HG02571 (cell line): ENCODE data around the gene ASCC3.
"Not testable (repeated sequence)": the region's sequence is repeated elsewhere in the genome, so short reads cannot be mapped to it uniquely, and the experiment has no call there.

Experiments
- ATAC-seq: cut with Tn5 transposase; IDR thresholded peaks from one replicate; pipeline ENCODE4 v1.9.1; 2021; ENCODE audit warnings: mild to moderate bottlenecking, moderate library complexity; ENCODE audit not compliant: unreplicated experiment

ASCC3 gene

GRCh38 chr6:100809346-100809745 is 71.8 kb downstream of the ASCC3 start:
- ATAC-seq = no peak

- ATAC-seq = no peak
These were observed 72.4 kb downstream of the ASCC3 start for GRCh38 chr6:100808638-100809275.

- ATAC-seq = no peak
These were observed 74.8 kb downstream of the ASCC3 start for GRCh38 chr6:100806296-100806695.

DNA sequence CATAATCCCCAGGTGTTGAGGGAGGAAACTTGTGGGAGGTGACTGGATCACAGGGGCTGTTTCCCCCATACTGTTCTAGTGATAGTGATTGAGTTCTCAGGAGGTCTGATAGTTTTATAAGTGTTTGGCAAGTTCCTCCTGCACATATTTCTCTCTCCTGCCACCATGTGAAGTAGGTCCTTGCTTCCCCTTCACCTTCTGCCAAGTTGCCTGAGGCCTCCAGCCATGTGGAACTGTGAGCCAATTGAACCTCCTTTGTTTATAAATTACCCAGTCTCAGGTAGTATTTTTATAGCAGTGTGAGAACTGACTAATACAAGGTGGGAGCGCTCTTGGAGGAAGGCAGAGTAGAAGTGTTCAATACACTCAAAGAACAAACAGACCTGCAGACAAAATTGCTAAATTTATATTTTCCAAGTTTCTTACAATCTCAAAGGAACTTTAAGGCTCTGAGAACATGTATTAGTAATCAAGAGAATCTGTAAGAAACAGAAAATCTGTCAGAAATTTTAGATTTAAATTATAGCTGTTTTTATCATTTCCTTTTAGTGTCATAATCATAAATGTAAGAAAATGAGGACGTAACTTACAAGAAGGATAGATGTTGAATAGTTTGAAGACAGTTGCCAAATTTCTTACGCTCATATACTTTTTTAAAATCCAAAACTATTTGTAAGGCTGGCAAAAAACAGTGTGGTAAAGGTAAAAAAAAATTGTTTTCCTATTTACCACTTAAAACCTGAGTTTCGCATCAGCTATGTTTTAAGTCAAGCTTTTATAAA is 77.7 kb downstream of the ASCC3 start:
- no peak for ATAC-seq

DNA sequence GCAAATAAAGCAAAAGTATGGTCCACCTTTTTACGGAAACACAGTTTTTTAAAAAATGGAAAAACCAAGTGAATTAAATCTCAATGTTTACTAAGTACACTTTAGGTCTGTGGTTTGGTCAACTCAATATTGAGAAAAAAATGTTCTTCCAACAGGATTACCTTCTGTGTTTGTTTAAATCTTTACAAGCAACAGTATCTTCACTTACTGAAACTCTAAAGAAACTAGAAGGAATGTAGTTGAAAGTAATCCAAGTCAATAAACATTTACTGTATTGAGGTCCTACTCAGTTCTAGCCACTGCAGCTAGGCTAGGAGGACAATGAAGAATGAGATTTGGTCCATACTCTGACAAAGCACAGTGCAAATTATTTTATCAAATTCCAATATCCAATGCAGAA is 80.1 kb downstream of the ASCC3 start:
- ATAC-seq = no peak

DNA sequence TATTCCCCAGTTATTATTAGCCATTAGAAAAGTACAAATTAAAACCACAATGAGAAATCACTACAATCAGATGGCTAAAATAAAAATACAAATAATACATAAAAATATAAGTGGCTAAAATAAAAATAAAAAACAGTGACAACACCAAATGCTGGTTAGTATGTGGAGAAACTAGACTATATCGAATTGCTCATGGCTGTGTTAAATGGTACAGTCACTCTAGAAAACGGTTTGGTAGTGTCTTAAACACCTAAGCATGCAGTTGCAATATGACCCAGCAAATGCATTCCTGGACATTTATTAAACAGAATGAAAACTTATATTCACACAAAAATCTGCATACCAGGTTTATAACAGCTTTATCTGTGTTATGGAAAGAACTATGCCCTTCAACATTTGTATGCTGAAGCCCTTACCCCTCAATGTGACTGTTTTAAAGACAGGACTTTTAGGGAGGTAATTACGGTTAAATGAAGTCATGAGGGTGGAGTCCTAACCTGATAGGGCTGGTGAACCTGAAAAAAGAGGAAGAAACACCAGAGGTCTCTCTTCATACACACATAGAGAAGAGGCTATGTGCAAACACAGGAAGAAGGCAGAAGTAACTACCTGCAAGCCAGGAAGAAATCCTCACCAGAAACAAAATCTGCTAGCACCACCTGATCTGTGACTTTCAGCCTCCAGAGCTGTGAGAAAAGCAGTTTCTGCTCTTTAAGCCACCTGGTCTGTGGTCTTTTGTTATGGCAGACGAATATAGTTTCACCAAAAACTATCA is 84.9 kb downstream of the ASCC3 start:
- peak; percentile 67 for ATAC-seq

DNA sequence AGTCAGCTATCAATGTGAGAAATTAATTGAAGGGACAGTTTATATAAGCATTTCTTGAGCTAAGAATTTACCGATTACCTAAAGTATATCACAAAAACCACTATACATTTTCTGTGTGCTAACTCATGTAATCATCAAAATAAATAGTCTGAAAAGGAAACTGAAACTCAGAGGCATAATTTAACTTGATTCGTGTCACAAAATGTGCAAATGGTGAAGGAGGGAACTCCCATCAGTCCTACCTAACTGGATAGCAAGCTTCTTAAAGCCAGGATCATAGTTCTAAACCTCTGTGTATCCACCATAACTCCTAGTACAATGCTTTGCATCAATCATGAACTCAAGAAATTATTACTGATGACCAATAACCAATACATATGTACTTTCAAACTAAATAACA is 91.0 kb downstream of the ASCC3 start:
- no peak for ATAC-seq

DNA sequence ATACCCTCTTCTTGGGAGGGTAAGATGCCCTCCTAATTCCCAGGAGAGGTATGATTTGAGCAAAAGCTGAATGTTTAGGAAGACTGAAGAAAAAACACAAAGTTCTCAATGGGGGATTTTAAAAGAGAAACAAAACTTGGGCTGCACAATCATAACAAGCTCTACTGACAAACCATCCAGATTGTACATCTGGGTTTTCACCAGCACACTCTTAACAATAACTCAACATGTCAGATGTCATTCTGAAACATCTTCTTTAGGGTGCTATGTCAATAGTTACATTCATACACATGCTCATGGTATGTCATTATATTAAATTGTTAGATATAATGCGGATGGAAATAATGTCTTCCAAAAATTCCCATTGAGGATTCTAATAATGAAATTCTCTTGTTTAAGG is 95.1 kb downstream of the ASCC3 start:
- no peak for ATAC-seq

GRCh38 chr6:100780648-100781047 is 100.5 kb downstream of the ASCC3 start:
- ATAC-seq = no peak

DNA sequence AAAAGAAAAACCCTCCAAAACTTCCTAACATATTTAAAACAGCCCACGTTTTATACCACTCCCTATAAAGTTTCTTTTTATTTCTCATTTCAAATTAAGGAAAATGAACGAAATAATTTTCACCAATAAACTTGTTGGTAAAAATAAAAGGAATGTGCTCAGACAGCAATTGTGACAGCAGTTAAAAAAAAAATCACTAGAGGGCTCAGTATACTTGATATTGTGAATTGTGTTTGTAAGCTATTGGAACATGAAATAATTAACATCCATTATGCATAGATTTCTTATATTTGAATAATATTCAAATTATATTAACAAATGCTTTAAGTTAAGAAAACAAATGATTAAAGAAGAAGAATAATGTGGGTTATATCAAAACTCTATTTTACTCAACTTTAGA is 105.5 kb downstream of the ASCC3 start:
- ATAC-seq = no peak

DNA sequence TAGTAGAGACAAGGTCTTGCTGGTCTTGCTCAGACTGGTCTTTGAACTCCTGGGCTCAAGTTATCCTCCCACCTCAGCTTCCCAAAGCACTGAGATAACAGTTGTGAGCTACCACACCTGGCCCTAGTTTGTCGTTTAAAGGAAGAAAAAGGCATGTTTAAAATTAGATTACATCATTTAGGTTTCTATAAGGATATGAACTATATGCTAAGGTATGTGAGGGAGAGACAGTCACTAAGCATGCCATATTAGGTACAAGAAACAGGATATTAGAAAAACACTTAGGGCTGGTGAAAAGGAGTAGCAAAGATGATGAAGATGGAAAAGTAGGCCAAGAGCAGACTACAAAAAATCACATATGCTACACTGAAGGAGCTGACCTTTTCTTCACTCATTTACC is 106.4 kb downstream of the ASCC3 start:
- ATAC-seq = no peak

DNA sequence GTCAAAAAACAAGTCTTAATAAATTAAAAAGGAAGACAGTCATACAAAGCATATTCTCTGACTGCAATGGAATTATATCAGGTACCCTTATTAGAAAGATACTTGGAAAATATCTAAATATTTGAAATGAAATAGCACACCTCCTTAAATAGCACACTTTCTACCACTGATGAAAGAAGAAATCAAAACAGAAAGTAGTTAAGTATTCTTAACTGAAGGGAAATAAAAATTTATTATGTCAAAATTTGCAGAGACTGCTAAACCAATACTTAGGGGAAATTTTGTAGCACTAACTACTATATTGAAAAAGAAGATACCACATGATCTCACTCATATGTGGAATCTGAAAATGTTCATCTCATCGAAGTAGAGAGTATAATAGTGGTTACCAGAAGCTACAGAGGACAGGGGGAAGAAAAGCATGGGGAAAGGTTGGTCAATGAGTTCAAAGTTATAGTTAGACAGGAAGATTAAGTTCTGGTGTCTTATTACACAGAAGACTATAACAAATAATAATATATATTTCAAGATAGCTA is 112.2 kb downstream of the ASCC3 start:
- ATAC-seq = no peak

DNA sequence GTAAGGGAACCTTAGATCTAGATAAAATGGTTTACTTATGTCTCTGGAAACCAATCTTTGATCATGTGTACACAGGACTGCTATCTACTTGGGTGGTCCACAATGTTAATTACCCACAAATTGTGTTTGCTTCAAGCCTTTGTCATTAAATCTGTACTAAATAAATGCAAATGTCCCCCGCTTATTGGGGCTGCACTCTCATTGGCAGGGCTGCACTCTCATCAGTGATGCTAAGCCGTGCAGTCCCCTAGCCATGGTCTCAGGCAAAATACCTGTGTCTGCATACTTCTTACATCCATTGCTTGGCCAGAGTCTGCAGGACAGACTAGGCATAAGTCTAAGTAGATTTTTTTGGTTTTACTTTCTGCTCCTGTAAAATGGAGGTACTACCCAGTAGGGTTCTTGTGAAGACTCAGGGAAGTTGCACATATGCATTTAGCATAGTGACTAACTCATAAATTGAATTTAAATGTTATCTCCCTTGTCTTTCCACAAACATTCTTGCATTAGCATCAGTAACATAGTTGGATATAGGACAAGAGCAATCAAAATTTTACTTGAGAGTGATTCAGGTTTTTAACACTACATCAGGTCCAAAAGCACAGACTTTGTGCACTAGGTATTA is 117.4 kb downstream of the ASCC3 start:
- no peak for ATAC-seq

- ATAC-seq = no peak
These were observed 119.3 kb downstream of the ASCC3 start for GRCh38 chr6:100761841-100762240.

DNA sequence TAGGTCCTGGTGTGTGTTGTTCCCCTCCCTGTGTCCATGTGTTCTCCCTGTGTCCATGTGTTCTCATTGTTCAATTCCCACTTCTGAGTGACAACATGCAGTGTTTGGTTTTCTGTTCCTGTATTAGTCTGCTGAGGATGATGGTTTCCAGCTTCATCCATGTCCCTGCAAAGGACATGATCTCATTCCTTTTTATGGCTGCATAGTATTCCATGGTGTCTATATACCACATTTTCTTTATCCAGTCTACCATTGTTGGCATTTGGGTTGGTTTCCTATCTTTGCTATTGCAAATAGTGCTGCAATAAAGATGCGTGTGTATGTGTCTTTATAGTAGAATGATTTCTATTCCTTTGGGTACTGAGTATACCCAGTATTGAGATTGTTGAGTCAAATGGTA is 122.7 kb downstream of the ASCC3 start:
- not testable (repeated sequence) for ATAC-seq

DNA sequence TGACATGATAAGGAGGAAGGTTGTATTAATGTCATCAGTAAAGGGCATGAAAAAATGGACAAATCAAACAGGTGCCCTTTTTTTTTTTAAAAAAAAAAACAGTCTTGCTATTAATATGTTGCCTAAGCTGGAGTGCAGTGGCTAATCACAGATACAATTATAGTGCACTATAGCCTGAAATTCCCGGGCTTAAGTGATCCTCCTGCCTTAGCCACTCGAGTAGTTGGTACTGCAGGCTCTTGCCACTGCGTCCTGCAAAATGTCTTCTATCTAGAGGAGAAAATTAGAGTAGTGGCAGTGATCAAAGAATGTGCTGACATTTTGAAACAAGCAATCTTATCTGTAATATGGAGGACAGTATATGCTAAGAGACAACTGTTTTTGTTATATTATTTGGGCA is 127.7 kb downstream of the ASCC3 start:
- ATAC-seq = no peak

GRCh38 chr6:100751590-100751989 is 129.5 kb downstream of the ASCC3 start:
- ATAC-seq = no peak

DNA sequence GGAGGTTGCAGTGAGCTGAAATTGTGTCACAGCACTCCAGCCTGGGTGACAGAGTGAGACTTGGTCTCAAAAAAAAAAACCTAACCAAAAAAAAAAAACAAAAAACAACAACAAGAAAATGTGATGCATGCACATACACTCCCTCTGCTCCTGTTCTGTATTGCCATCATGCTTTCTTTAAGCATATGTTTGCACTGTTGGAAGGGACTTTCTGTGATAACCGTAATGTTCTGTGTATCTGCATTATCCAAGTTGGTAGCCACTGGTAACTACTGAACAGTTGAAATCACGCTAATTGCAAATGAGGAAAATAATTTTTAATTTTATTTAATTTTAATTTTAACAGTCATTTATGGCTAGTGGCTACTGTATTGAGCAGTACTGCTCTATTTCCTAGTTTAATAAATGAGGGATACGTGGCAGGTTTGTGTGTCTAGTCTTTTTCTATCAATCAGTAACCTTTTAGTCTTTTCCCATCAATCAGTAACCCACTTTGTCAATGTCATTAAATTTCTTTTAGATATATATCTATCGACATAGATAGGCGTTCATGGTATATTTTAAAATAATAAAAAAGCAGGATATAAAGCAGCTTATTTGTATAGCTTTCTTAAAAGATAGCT is 135.6 kb downstream of the ASCC3 start:
- no peak for ATAC-seq

GRCh38 chr6:100740439-100740838 is 140.7 kb downstream of the ASCC3 start:
- ATAC-seq = no peak

DNA sequence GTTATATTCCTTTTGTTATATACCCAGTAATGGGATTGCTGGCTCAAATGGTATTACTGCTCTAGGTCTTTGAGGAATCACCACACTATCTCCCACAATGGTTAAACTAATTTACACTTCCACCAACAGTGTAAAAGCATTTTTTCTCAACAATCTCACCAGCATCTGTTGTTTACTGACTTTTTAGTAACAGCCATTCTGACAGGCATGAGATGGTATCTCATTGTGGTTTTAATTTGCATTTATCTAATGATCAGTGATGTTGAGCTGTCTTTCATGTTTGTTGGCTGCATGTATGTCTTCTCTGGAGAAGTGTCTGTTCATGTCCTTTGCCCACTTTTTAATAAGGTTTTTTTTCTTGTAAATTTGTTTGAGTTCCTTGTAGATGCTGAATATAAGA is 143.4 kb downstream of the ASCC3 start:
- ATAC-seq = not testable (repeated sequence)

GRCh38 chr6:100731411-100731810 is 149.7 kb downstream of the ASCC3 start:
- no peak for ATAC-seq
